Upper lobe of right lung (tissue), 1 donor: ENCODE data around the gene C3orf70. TPM values are rescaled to one million over a fixed set of nuclear protein-coding genes. Genes with fewer than 3 reads are reported as not detected.

Experiments used
- ATAC-seq: fragments of 200-7000 bp; cut with Tn5 transposase; one replicate; pipeline ENCODE4 v1.9.1; 2020; ENCODE audit warnings: mild to moderate bottlenecking, moderate library complexity
- DNase-seq: peaks from one replicate; pipeline ENCODE4 v3.0.0-alpha.2; 2020
- H3K27ac ChIP-seq: fragments of 200-600 bp; one replicate; pipeline ENCODE4 v1.8.0; 2022
- H3K27me3 ChIP-seq: fragments of 200-600 bp; one replicate; pipeline ENCODE4 v1.8.0; 2022; ENCODE audit warnings: mild to moderate bottlenecking
- H3K36me3 ChIP-seq: fragments of 200-600 bp; one replicate; pipeline ENCODE4 v1.8.0; 2022
- H3K4me1 ChIP-seq: fragments of 200-600 bp; one replicate; pipeline ENCODE4 v1.8.0; 2022
- H3K4me3 ChIP-seq: fragments of 200-600 bp; one replicate; pipeline ENCODE4 v1.8.0; 2022; ENCODE audit warnings: mild to moderate bottlenecking
- H3K9me3 ChIP-seq: fragments of 200-600 bp; one replicate; pipeline ENCODE4 v1.8.0; 2022
- intact Hi-C: fragments of 100-400 bp; cut with DNase I; formaldehyde crosslinking; loops from one replicate; pipeline ENCODE4 v1.11.0; 2022
- total RNA-seq: library from RNA; stranded (reverse); fragmentation: NEBNext Ultra II Directional; extraction: Animal tissue kit (Norgen Biotek cat#: 25700); gene quantifications from one replicate; pipeline ENCODE4 v1.2.1, GENCODE V29; 2021
- TF ChIP-seq, protein P1 (sequence below): fragments of 200-600 bp; IDR thresholded peaks from one replicate; pipeline ENCODE4 v1.8.0; 2022; ENCODE audit warnings: antibody characterized with exemption
- donor health status: DM: no; HTN: yes; CAD: no; lungs with severe emphysema.

The C3orf70 gene
- total RNA-seq, 1 donor from 2014 or later = 4.1 TPM

DNA sequence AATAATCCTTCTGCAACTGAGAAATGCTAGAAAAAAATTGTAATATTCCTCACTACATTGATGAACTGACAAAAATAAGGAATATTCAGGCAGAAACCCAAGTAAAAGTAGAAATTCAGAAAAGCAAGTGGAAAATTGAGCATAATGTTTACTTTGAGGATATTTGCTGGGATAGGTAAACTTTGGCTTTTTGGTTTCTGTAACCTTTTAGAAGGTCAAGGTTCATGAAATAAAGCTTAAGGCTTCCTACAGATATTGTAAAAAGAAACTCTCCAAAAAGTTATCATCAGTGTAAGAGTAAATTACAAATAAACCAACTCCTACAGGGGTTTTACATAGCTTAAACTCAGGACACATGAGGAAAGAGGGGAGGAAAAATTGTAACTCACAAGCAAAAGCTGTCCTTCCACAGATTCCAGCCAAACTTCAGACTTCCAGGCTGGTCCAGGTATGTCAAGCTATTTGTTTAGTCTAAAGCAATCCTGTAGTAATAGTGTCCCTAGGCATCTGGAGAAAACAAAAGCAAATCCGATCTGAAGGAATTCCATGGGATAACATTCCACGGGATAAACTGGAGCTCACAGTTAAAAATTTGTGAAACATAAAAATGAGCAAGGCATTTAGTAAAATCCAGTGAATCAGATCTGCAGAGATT lies 21.1 kb downstream of the C3orf70 start:
- no peaks in the 10 kb centered on the region for H3K36me3 ChIP-seq
- no peak for ATAC-seq
- H3K4me3 ChIP-seq = no peak overlapping the region
- H3K9me3 ChIP-seq = no peaks in the 10 kb centered on the region
- H3K4me1 ChIP-seq = no peaks in the 10 kb centered on the region
- intact Hi-C loops = no loop called here
- TF ChIP-seq, protein P1, sequence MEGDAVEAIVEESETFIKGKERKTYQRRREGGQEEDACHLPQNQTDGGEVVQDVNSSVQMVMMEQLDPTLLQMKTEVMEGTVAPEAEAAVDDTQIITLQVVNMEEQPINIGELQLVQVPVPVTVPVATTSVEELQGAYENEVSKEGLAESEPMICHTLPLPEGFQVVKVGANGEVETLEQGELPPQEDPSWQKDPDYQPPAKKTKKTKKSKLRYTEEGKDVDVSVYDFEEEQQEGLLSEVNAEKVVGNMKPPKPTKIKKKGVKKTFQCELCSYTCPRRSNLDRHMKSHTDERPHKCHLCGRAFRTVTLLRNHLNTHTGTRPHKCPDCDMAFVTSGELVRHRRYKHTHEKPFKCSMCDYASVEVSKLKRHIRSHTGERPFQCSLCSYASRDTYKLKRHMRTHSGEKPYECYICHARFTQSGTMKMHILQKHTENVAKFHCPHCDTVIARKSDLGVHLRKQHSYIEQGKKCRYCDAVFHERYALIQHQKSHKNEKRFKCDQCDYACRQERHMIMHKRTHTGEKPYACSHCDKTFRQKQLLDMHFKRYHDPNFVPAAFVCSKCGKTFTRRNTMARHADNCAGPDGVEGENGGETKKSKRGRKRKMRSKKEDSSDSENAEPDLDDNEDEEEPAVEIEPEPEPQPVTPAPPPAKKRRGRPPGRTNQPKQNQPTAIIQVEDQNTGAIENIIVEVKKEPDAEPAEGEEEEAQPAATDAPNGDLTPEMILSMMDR = no peak
- DNase-seq = no peak
- H3K27me3 ChIP-seq = no peaks in the 10 kb centered on the region
- H3K27ac ChIP-seq = no peak overlapping the region

DNA sequence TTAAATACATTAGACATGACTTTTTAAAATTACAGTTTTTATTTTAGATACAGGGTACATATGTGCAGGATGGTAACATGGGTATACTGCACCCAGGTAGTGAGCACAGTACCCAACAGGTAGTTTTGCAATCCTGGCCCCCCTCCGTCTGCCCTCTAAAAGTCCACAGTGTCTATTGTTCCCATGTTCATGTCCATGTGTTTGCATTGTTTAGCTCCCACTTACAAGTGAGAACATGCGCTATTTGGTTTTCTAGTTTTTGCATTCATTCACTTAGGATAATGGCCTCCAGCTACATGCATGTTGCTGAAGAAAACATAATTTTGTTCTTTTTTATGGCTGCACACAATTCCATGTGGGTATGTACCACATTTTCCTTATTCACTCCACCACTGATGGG lies 23.8 kb downstream of the C3orf70 start:
- no peak for ATAC-seq
- H3K27me3 ChIP-seq = no peaks in the 10 kb centered on the region
- H3K27ac ChIP-seq = no peak overlapping the region
- H3K9me3 ChIP-seq = no peaks in the 10 kb centered on the region
- no peaks in the 10 kb centered on the region for H3K36me3 ChIP-seq
- intact Hi-C loops = no loop called here
- H3K4me1 ChIP-seq = no peaks in the 10 kb centered on the region
- no peak for DNase-seq
- no peak overlapping the region for H3K4me3 ChIP-seq
- TF ChIP-seq, protein P1 = no peak

DNA sequence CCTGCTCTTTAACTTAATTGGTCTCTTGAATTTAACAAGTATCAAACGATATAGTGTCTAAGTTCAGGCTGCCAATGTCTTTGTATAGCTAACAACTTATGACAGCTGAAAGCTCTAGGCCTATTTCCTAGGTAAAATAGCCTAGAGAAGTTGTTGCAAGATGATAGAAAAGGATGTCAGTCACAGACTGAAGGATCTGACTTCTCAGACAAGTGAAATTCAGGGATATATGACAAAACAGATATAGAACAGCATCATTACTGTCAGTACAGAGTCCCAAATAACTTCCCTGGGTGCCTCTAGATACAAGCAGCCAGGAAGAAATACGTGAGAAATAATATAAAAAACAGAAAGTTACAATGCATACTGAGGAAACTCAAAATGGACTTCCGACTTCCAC lies 26.7 kb downstream of the C3orf70 start:
- intact Hi-C loops = no loop called here
- DNase-seq (no peak), ATAC-seq (no peak)
- no peaks in the 10 kb centered on the region for H3K4me1 ChIP-seq
- H3K27ac ChIP-seq = no peak overlapping the region
- no peaks in the 10 kb centered on the region for H3K36me3 ChIP-seq
- H3K9me3 ChIP-seq = no peaks in the 10 kb centered on the region
- H3K4me3 ChIP-seq = no peak overlapping the region
- TF ChIP-seq, protein P1 = no peak
- no peaks in the 10 kb centered on the region for H3K27me3 ChIP-seq

DNA sequence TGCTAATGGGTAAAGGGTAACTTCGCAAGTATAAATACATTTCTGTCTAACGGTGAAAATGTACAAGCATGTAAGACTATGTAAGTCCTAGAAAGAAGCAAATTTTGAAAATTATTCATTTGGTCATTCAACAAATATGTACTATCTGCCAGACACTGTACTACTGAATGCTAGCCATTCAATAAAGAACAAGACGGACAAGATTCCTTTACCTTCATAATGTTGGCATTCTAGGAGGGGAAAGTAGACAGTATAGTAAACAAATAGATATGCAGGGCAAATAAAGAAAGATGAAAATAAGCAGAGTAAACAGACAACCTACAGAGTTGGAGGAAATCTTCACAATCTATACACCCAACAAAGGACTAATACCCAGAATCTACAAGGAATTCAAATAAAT lies 32.7 kb downstream of the C3orf70 start:
- TF ChIP-seq, protein P1 = no peak
- intact Hi-C loops = no loop called here
- ATAC-seq = no peak

DNA sequence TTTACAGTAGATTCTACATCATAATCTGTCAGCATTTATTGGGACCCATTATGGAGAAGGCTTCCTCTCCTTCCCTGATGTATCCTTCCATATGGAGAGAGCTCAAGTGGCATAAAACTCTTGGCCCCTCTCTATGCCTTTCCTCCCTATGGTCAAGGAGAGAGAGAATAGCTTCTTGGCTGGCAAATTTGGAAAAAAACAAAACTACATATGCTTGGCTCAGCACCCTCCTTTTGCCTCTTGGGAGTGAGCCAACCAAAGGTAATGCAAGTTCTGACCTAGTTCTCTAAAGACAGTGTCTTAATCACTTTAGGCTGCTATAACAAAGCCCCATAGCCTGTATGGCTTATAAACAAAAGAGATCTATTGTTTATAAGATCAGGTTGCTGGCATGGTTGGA lies 37.5 kb downstream of the C3orf70 start:
- TF ChIP-seq, protein P1 = no peak
- H3K36me3 ChIP-seq = no peaks in the 10 kb centered on the region
- no peaks in the 10 kb centered on the region for H3K4me1 ChIP-seq
- intact Hi-C loops = no loop called here
- H3K9me3 ChIP-seq = no peaks in the 10 kb centered on the region
- no peak overlapping the region for H3K4me3 ChIP-seq
- DNase-seq = no peak
- no peak for ATAC-seq
- no peak overlapping the region for H3K27ac ChIP-seq
- no peaks in the 10 kb centered on the region for H3K27me3 ChIP-seq

More for the DNA sequence above, 32.7 kb downstream of the C3orf70 start:
- DNase-seq = no peak
- Histone ChIP-seq H3K27me3 (no peaks in the 10 kb centered on the region), H3K9me3 (no peaks in the 10 kb centered on the region), H3K36me3 (no peaks in the 10 kb centered on the region), H3K4me3 (no peak overlapping the region), H3K4me1 (no peaks in the 10 kb centered on the region), H3K27ac (no peak overlapping the region)

DNA sequence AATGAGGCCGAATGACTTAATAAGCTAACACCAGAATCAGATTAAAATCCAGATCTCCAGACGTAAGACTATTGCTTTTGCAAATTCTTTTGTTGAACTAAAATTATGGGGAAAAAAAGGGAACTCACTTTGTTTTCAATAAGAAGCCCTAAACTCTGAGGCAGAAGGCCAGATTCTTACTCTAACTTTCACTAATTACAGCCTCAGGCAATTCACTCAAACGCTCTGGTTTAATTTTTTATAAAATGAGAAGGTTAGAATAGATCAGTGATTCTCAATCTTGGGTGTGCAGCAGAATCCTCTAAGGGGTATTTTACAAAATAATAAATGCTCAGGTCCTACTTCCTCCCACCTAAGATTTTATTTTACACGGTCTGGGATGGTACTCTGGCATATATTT lies 38.1 kb downstream of the C3orf70 start:
- no peaks in the 10 kb centered on the region for H3K9me3 ChIP-seq
- H3K27ac ChIP-seq = no peak overlapping the region
- no peaks in the 10 kb centered on the region for H3K4me1 ChIP-seq
- TF ChIP-seq, protein P1 = no peak
- H3K4me3 ChIP-seq = no peak overlapping the region
- H3K27me3 ChIP-seq = no peaks in the 10 kb centered on the region
- DNase-seq (no peak), ATAC-seq (no peak)
- intact Hi-C loops = no loop called here
- no peaks in the 10 kb centered on the region for H3K36me3 ChIP-seq
